GM23338 (cell line): Measurements from ENCODE around the gene PCA3.

Source experiments
- CREB1 ChIP-seq: fragments of 250-450 bp; sonication (Bioruptor Pico); IDR thresholded peaks from 2 replicates; pipeline ENCODE4 v1.5.0; 2020; ENCODE audit warnings: low read depth, mild to moderate bottlenecking, moderate library complexity
- EZH2 ChIP-seq: fragments of 200-600 bp; sonication (generic); IDR thresholded peaks from one replicate; pipeline ENCODE4 v1.8.0; 2017; ENCODE audit warnings: antibody characterized with exemption, mild to moderate bottlenecking, low read depth; ENCODE audit not compliant: unreplicated experiment
- EZH2phosphoT487 ChIP-seq: fragments of 200-600 bp; sonication (generic); IDR thresholded peaks from one replicate; pipeline ENCODE4 v1.8.1; 2018; ENCODE audit warnings: antibody characterized with exemption; ENCODE audit not compliant: unreplicated experiment
- JUNB ChIP-seq: IDR thresholded peaks from one replicate; pipeline ENCODE4 v1.6.1; 2016; ENCODE audit warnings: antibody characterized with exemption; ENCODE audit not compliant: unreplicated experiment
- NANOG ChIP-seq: IDR thresholded peaks from 2 replicates; pipeline ENCODE4 v1.6.1; 2016; ENCODE audit warnings: antibody characterized with exemption, borderline replicate concordance
- POLR2AphosphoS5 ChIP-seq: IDR thresholded peaks from 2 replicates; pipeline ENCODE4 v1.6.1; 2016; ENCODE audit warnings: antibody characterized with exemption, low read depth
- ZNF114 ChIP-seq: fragments of 250-450 bp; sonication (Bioruptor Pico); IDR thresholded peaks from 2 replicates; pipeline ENCODE4 v1.5.0; 2020; ENCODE audit warnings: mild to moderate bottlenecking, moderate library complexity
- ZNF331 ChIP-seq: fragments of 250-450 bp; sonication (Bioruptor Pico); IDR thresholded peaks from 2 replicates; pipeline ENCODE4 v1.5.0; 2020; ENCODE audit warnings: low read depth, mild to moderate bottlenecking, moderate library complexity
- TF ChIP-seq, protein P1 (sequence below), 2 experiments: fragments of 200-600 bp in 1 of 2; sonication (generic) in 1 of 2; conservative IDR thresholded peaks; 2 replicates each; pipeline versions ENCODE4 v1.5.1 to v1.6.1; 2016 to 2017; ENCODE audit warnings: antibody characterized with exemption in 2 of 2, low read depth in 2 of 2, mild to moderate bottlenecking in 2 of 2, moderate library complexity in 1 of 2
- TF ChIP-seq, protein P2 (sequence below): IDR thresholded peaks from one replicate; pipeline ENCODE4 v1.6.1; 2018; ENCODE audit warnings: antibody characterized with exemption; ENCODE audit not compliant: unreplicated experiment

DNA sequence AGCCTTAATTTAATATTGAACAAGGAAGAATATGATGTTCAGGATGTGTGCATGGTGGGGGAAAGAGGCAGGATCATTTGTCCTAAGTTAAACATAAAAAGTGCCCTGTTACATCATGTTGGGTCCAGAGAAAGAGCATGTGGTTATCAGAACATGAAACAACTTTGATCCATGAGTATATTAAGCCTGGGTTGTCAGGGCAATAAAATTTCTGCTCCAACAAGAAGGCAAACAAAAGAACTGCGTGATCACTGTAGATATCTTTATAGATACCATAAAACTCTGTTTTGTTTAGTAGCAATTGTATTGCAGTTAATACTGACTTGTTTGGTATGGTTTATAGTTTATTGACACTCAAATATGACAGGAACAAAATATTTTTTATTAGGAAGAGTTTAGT lies 35.2 kb downstream of the PCA3 start:
- TF ChIP-seq, protein P1, sequence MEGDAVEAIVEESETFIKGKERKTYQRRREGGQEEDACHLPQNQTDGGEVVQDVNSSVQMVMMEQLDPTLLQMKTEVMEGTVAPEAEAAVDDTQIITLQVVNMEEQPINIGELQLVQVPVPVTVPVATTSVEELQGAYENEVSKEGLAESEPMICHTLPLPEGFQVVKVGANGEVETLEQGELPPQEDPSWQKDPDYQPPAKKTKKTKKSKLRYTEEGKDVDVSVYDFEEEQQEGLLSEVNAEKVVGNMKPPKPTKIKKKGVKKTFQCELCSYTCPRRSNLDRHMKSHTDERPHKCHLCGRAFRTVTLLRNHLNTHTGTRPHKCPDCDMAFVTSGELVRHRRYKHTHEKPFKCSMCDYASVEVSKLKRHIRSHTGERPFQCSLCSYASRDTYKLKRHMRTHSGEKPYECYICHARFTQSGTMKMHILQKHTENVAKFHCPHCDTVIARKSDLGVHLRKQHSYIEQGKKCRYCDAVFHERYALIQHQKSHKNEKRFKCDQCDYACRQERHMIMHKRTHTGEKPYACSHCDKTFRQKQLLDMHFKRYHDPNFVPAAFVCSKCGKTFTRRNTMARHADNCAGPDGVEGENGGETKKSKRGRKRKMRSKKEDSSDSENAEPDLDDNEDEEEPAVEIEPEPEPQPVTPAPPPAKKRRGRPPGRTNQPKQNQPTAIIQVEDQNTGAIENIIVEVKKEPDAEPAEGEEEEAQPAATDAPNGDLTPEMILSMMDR (conservative IDR thresholded peaks at IDR 0.05; ENCODE audit: low read depth in 2 of 2) = no peak
- TF ChIP-seq JUNB (no peak), POLR2AphosphoS5 (no peak), EZH2 (no peak), EZH2phosphoT487 (no peak), ZNF331 (CRISPR knock-in tag) (no peak), ZNF114 (no peak), NANOG (no peak), CREB1 (CRISPR knock-in tag) (no peak)
- TF ChIP-seq, protein P2, sequence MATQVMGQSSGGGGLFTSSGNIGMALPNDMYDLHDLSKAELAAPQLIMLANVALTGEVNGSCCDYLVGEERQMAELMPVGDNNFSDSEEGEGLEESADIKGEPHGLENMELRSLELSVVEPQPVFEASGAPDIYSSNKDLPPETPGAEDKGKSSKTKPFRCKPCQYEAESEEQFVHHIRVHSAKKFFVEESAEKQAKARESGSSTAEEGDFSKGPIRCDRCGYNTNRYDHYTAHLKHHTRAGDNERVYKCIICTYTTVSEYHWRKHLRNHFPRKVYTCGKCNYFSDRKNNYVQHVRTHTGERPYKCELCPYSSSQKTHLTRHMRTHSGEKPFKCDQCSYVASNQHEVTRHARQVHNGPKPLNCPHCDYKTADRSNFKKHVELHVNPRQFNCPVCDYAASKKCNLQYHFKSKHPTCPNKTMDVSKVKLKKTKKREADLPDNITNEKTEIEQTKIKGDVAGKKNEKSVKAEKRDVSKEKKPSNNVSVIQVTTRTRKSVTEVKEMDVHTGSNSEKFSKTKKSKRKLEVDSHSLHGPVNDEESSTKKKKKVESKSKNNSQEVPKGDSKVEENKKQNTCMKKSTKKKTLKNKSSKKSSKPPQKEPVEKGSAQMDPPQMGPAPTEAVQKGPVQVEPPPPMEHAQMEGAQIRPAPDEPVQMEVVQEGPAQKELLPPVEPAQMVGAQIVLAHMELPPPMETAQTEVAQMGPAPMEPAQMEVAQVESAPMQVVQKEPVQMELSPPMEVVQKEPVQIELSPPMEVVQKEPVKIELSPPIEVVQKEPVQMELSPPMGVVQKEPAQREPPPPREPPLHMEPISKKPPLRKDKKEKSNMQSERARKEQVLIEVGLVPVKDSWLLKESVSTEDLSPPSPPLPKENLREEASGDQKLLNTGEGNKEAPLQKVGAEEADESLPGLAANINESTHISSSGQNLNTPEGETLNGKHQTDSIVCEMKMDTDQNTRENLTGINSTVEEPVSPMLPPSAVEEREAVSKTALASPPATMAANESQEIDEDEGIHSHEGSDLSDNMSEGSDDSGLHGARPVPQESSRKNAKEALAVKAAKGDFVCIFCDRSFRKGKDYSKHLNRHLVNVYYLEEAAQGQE = no peak
